GM12875 (cell line): ENCODE measurements around the gene COL6A2.

Experiments
- H3K4me3 ChIP-seq: one replicate; pipeline ENCODE4 v1.5.1; 2011; ENCODE audit warnings: low read depth, low read length, control low read depth
- CTCF ChIP-seq: IDR thresholded peaks from 2 replicates; pipeline ENCODE4 v1.5.1; 2011; ENCODE audit warnings: low read depth, mild to moderate bottlenecking, control low read depth, inconsistent platforms, low read length, moderate library complexity, borderline replicate concordance; ENCODE audit not compliant: insufficient read depth

Gene COL6A2

GRCh38 chr21:46095814-46096595 lies 1.9 kb upstream of the COL6A2 start:
- H3K4me3 ChIP-seq, result no peak overlapping the region
- no peak for TF ChIP-seq CTCF

- no peak overlapping the region for H3K4me3 ChIP-seq
- no peak for TF ChIP-seq CTCF
Measured at GRCh38 chr21:46096596-46097335, 1.1 kb upstream of the COL6A2 start.

GRCh38 chr21:46098303-46099141 lies 610 bp downstream of the COL6A2 start:
- no peak for TF ChIP-seq CTCF
- no peak overlapping the region for H3K4me3 ChIP-seq

GRCh38 chr21:46099476-46099875 lies 1.6 kb downstream of the COL6A2 start:
- TF ChIP-seq CTCF, result no peak
- H3K4me3 ChIP-seq, result no peak overlapping the region

- TF ChIP-seq CTCF, result no peak
- no peak overlapping the region for H3K4me3 ChIP-seq
Measured at GRCh38 chr21:46100020-46100419, 2.1 kb downstream of the COL6A2 start.

GRCh38 chr21:46100426-46100825 lies 2.5 kb downstream of the COL6A2 start:
- TF ChIP-seq CTCF, result no peak
- no peak overlapping the region for H3K4me3 ChIP-seq
